Mesothelial cell of epicardium (in vitro differentiated cells): ENCODE data around the gene NOL8. TPM values are rescaled to one million over a fixed set of nuclear protein-coding genes. Genes with fewer than 3 reads are reported as not detected.

ENCODE experiments used
- DNase-seq, 2 experiments: peaks; one replicate each; pipeline ENCODE4 v3.0.0; 2021; ENCODE audit warnings: low spot score in 2 of 2; ENCODE audit not compliant: unreplicated experiment in 2 of 2
- H3K27ac Mint-ChIP-seq: 2 replicates; pipeline ENCODE4 v1.8.0; 2021; ENCODE audit warnings: mixed read lengths
- H3K27me3 Mint-ChIP-seq: 2 replicates; pipeline ENCODE4 v1.8.0; 2021; ENCODE audit warnings: low read depth, mixed read lengths
- H3K36me3 Mint-ChIP-seq: 2 replicates; pipeline ENCODE4 v1.8.0; 2021; ENCODE audit warnings: mixed read lengths
- H3K4me1 Mint-ChIP-seq: 2 replicates; pipeline ENCODE4 v1.8.0; 2021; ENCODE audit warnings: mixed read lengths
- H3K4me3 Mint-ChIP-seq: 2 replicates; pipeline ENCODE4 v1.8.0; 2021; ENCODE audit warnings: mild to moderate bottlenecking, moderate library complexity, mixed read lengths
- H3K9me3 Mint-ChIP-seq: 2 replicates; pipeline ENCODE4 v1.8.0; 2021; ENCODE audit warnings: mixed read lengths
- total RNA-seq: library from RNA; stranded (reverse); gene quantifications from 3 replicates; pipeline ENCODE4 v1.2.1, GENCODE V29; 2021
- TF ChIP-seq, protein P1 (sequence below): fragments of 200-600 bp; sonication (generic); IDR thresholded peaks from one replicate; pipeline ENCODE4 v1.5.0; 2021; ENCODE audit warnings: antibody characterized with exemption; ENCODE audit not compliant: unreplicated experiment

NOL8 gene
- total RNA-seq, 1 donor from 2014 or later, result 42.7 TPM

DNA sequence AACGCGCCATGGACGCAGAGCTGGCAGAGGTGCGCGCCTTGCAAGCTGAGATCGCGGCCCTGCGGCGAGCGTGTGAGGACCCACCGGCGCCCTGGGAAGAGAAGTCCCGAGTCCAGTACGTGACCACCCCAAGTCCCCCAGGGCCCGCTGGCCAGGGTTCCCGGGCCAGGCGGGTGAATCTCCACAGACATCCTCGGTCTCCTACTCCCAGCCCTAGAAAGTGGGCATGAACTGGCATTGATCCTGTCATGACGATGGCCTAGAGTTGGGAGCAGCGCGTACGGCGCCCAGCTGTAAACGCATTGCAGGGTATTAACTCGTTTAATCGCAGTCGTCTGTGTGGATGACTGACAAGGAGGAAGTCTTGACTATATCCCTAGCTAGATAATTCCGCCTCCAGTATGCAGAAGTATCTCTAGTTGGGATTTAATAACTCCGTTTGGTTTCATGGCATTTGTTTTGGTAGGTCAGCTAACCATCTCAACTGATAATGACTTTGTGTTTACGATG lies 896 bp upstream of the NOL8 start:
- Mint-ChIP-seq H3K4me1 (peaks cover 33% of the 10 kb centered on the region), H3K27ac (peak overlapping the region; percentile 96), H3K4me3 (peak overlapping the region; percentile 91), H3K9me3 (no peaks in the 10 kb centered on the region), H3K36me3 (peaks cover 6% of the 10 kb centered on the region), H3K27me3 (no peaks in the 10 kb centered on the region)
- TF ChIP-seq, protein P1, sequence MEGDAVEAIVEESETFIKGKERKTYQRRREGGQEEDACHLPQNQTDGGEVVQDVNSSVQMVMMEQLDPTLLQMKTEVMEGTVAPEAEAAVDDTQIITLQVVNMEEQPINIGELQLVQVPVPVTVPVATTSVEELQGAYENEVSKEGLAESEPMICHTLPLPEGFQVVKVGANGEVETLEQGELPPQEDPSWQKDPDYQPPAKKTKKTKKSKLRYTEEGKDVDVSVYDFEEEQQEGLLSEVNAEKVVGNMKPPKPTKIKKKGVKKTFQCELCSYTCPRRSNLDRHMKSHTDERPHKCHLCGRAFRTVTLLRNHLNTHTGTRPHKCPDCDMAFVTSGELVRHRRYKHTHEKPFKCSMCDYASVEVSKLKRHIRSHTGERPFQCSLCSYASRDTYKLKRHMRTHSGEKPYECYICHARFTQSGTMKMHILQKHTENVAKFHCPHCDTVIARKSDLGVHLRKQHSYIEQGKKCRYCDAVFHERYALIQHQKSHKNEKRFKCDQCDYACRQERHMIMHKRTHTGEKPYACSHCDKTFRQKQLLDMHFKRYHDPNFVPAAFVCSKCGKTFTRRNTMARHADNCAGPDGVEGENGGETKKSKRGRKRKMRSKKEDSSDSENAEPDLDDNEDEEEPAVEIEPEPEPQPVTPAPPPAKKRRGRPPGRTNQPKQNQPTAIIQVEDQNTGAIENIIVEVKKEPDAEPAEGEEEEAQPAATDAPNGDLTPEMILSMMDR, result no peak
- DNase-seq, result no peak

DNA sequence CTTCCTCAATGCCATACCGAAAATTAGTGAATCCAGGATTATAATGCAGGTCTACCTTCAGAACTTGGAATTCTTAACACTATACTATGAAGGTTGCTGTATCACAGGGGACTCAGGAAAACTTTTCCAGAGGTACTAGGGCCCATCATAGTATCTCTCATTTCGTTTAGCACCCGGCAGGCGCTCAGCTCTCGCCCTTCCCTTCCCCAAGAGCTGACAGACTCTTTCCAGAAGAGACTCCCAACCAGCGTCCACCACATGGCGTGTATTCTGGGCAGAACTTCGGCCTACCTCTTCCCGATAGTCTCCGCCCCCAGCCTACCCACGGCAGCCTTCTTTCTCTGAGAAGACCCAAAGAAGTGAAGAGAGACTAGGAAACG lies 271 bp downstream of the NOL8 start:
- Mint-ChIP-seq H3K27me3 (no peaks in the 10 kb centered on the region), H3K4me1 (peaks cover 33% of the 10 kb centered on the region)
- TF ChIP-seq, protein P1, result no peak

DNA sequence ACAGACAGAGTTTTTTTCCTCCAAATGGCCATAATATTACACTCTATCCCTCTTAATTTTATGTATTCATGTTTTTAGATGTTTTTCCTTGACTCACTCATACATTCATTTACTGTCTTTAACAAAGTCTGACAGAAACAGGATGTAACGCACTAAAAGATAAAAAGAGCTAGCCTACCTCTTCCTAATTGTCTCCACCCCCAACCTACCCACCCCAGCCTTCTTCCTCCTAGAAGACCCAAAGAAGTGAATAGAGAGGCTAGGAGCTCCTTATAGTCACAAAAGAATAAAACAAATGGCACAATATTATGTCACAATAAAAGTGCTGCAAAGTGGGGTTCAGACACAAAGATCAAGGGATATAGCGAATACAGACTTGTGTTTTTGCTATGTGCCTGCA lies 719 bp downstream of the NOL8 start:
- Mint-ChIP-seq H3K36me3 (peaks cover 17% of the 10 kb centered on the region), H3K27me3 (no peaks in the 10 kb centered on the region), H3K9me3 (no peaks in the 10 kb centered on the region), H3K4me1 (peaks cover 33% of the 10 kb centered on the region), H3K27ac (peak overlapping the region; percentile 96), H3K4me3 (peak overlapping the region; percentile 91)
- TF ChIP-seq, protein P1, result no peak
- no peak for DNase-seq

More for the DNA sequence above, 271 bp downstream of the NOL8 start:
- peak overlapping the region; percentile 91 for H3K4me3 Mint-ChIP-seq
- DNase-seq, result no peak
- H3K36me3 Mint-ChIP-seq, result peaks cover 14% of the 10 kb centered on the region
- H3K27ac Mint-ChIP-seq, result peak overlapping the region; percentile 96
- no peaks in the 10 kb centered on the region for H3K9me3 Mint-ChIP-seq

DNA sequence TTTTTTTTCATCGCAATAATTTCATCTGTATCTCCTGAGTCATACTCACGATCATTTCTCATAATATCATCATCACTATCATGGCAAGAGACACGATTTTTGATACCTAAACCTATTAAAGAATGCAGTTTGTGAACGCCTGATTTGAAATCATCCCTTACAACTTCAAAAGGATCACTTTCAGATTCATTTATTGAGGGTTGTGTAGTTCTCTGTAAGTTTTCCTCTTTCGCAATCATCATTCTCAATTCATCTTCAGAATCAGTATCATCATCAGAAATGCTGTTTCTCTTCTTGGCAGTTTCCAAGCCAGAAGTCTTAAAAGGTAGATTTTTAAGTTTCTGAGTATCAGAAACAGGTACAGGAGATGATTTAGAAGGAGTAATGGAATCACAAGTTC lies 9.7 kb downstream of the NOL8 start:
- Mint-ChIP-seq H3K9me3 (no peaks in the 10 kb centered on the region), H3K36me3 (peaks cover 50% of the 10 kb centered on the region)

DNA sequence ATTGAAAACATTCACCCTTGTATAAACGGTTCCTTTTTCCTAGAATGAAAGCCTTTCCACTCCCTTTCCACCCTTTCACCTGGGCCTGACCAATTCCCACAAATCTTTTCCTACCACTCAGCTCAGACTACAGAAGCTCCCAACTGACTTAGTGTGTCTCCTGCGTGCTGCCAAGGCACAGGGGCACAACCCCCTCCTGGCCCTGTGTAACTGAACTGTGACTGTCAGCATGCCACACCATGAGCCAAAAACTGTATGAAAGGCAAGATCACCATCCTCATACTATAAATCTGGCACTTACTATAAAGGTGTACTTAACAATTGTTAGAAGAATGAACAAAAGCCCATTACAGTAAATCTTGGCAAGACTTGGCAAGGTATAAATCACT lies 11.5 kb downstream of the NOL8 start:
- TF ChIP-seq, protein P1, result no peak
- Mint-ChIP-seq H3K4me3 (no peak overlapping the region), H3K4me1 (peaks cover 3% of the 10 kb centered on the region), H3K27ac (no peak overlapping the region), H3K9me3 (no peaks in the 10 kb centered on the region), H3K27me3 (no peaks in the 10 kb centered on the region), H3K36me3 (peaks cover 48% of the 10 kb centered on the region)
- DNase-seq, result no peak

More for the DNA sequence above, 9.7 kb downstream of the NOL8 start:
- H3K4me3 Mint-ChIP-seq, result no peak overlapping the region
- TF ChIP-seq, protein P1, result no peak
- no peak for DNase-seq
- H3K27ac Mint-ChIP-seq, result no peak overlapping the region
- H3K4me1 Mint-ChIP-seq, result peaks cover 3% of the 10 kb centered on the region
- H3K27me3 Mint-ChIP-seq, result no peaks in the 10 kb centered on the region
